HEK293 (cell line): Measurements from ENCODE around the gene MYO15B.

Experiments
- CTCF ChIA-PET: fragments of 350-600 bp; formaldehyde crosslinking; extraction: SDS; loops from one replicate; lab custom pipeline; 2021; ENCODE audit warnings: antibody characterized with exemption; lab: Yijun Ruan, JAX
- POLR2A ChIA-PET: fragments of 300-600 bp; formaldehyde crosslinking; extraction: SDS; loops from one replicate; lab custom pipeline; 2020; ENCODE audit warnings: antibody characterized with exemption, inconsistent platforms; lab: Yijun Ruan, JAX
- H3K27ac ChIP-seq: fragments of 200-500 bp; sonication (Bioruptor generic); 2 replicates; pipeline ENCODE4 v1.5.1; 2014; ENCODE audit warnings: low read depth, low read length, control low read depth, inconsistent platforms; ENCODE audit errors: extremely low read depth
- H3K36me3 ChIP-seq, 2 experiments: fragments of 200-500 bp in 1 of 2; sonication (Bioruptor generic) in 1 of 2; 1 replicate in 1 of 2; 2 replicates in 1 of 2; pipeline ENCODE4 v1.5.1; 2014 to 2017; ENCODE audit warnings: inconsistent platforms in 2 of 2, low read length in 2 of 2; ENCODE audit not compliant: control insufficient read depth in 2 of 2, insufficient read depth in 1 of 2
- H3K4me1 ChIP-seq: fragments of 200-500 bp; sonication (Bioruptor generic); 2 replicates; pipeline ENCODE4 v1.5.1; 2014; ENCODE audit warnings: mild to moderate bottlenecking, low read length, inconsistent platforms; ENCODE audit not compliant: control insufficient read depth, insufficient read depth
- H3K4me3 ChIP-seq: 2 replicates; pipeline ENCODE4 v1.5.1; 2011; ENCODE audit warnings: low read depth, mild to moderate bottlenecking, control low read depth, low read length, moderate library complexity
- H3K9me3 ChIP-seq: fragments of 200-500 bp; sonication (Bioruptor generic); 2 replicates; pipeline ENCODE4 v1.5.1; 2014; ENCODE audit warnings: low read depth, low read length, inconsistent platforms; ENCODE audit not compliant: control insufficient read depth, insufficient read depth
- REPIN1 ChIP-seq: fragments of 450-650 bp; formaldehyde crosslinking; IDR thresholded peaks from 2 replicates; pipeline ENCODE4 v1.5.1; 2017; ENCODE audit warnings: missing biosample characterization, missing genetic modification characterization, low read depth
- SCRT1 ChIP-seq: fragments of 450-650 bp; formaldehyde crosslinking; IDR thresholded peaks from 2 replicates; pipeline ENCODE4 v1.5.1; 2016; ENCODE audit warnings: missing biosample characterization, missing genetic modification characterization, borderline replicate concordance
- ZBTB26 ChIP-seq: fragments of 450-650 bp; formaldehyde crosslinking; optimal IDR thresholded peaks from 2 replicates; pipeline ENCODE3; 2016; ENCODE audit warnings: missing biosample characterization, mild to moderate bottlenecking, missing genetic modification characterization
- ZBTB44 ChIP-seq: fragments of 450-650 bp; IDR thresholded peaks from 2 replicates; pipeline ENCODE4 v1.5.1; 2018; ENCODE audit warnings: missing biosample characterization, mild to moderate bottlenecking, missing genetic modification characterization
- ZBTB6 ChIP-seq: fragments of 450-650 bp; formaldehyde crosslinking; IDR thresholded peaks from 2 replicates; pipeline ENCODE4 v1.5.1; 2017; ENCODE audit warnings: missing biosample characterization, missing genetic modification characterization
- ZBTB7A ChIP-seq: fragments of 450-650 bp; formaldehyde crosslinking; IDR thresholded peaks from 2 replicates; pipeline ENCODE4 v1.5.1; 2016; ENCODE audit warnings: low read depth, missing biosample characterization, missing genetic modification characterization
- ZNF148 ChIP-seq: fragments of 450-650 bp; formaldehyde crosslinking; IDR thresholded peaks from 2 replicates; pipeline ENCODE4 v1.5.0; 2017; ENCODE audit warnings: missing biosample characterization, missing genetic modification characterization, borderline replicate concordance
- ZNF157 ChIP-seq: fragments of 450-650 bp; formaldehyde crosslinking; IDR thresholded peaks from 2 replicates; pipeline ENCODE4 v1.5.1; 2016; ENCODE audit warnings: missing biosample characterization, missing genetic modification characterization
- ZNF239 ChIP-seq: fragments of 450-650 bp; formaldehyde crosslinking; IDR thresholded peaks from 2 replicates; pipeline ENCODE4 v1.5.1; 2016; ENCODE audit warnings: missing biosample characterization, missing genetic modification characterization
- ZNF280C ChIP-seq: fragments of 450-650 bp; formaldehyde crosslinking; IDR thresholded peaks from 2 replicates; pipeline ENCODE4 v1.5.1; 2016; ENCODE audit warnings: missing biosample characterization, missing genetic modification characterization
- ZNF302 ChIP-seq: fragments of 450-650 bp; formaldehyde crosslinking; IDR thresholded peaks from 2 replicates; pipeline ENCODE4 v1.5.1; 2016; ENCODE audit warnings: missing biosample characterization, missing genetic modification characterization, low read depth
- ZNF48 ChIP-seq: fragments of 450-650 bp; formaldehyde crosslinking; IDR thresholded peaks from 2 replicates; pipeline ENCODE4 v1.5.1; 2016; ENCODE audit warnings: missing biosample characterization, missing genetic modification characterization
- ZNF544 ChIP-seq: fragments of 450-650 bp; formaldehyde crosslinking; IDR thresholded peaks from 2 replicates; pipeline ENCODE4 v1.5.0; 2017; ENCODE audit warnings: missing biosample characterization, missing genetic modification characterization
- ZNF549 ChIP-seq: fragments of 450-650 bp; IDR thresholded peaks from 2 replicates; pipeline ENCODE4 v1.5.1; 2018; ENCODE audit warnings: missing biosample characterization, missing genetic modification characterization, mild to moderate bottlenecking, inconsistent platforms, moderate library complexity
- ZNF580 ChIP-seq: fragments of 450-650 bp; formaldehyde crosslinking; IDR thresholded peaks from 2 replicates; pipeline ENCODE4 v1.5.1; 2016; ENCODE audit warnings: missing biosample characterization, missing genetic modification characterization
- ZNF660 ChIP-seq: fragments of 450-650 bp; IDR thresholded peaks from 2 replicates; pipeline ENCODE4 v1.5.1; 2018; ENCODE audit warnings: missing biosample characterization, mild to moderate bottlenecking, missing genetic modification characterization
- ZSCAN30 ChIP-seq: fragments of 450-650 bp; IDR thresholded peaks from 2 replicates; pipeline ENCODE4 v1.5.1; 2018; ENCODE audit warnings: missing biosample characterization, mild to moderate bottlenecking, missing genetic modification characterization, moderate library complexity

Gene MYO15B

GRCh38 chr17:75628425-75628824 is 40.8 kb downstream of the MYO15B start:
- H3K36me3 ChIP-seq = peaks cover 0 to 57% of the 10 kb centered on the region in 2 experiments; a peak in 1 of 3 replicates
- ChIA-PET POLR2A (interaction anchor here (0.6 to 0.8 kb wide), 2 partner anchors 51 to 68 kb away, joined by 3 to 6 read pairs; no protein-coding TSS in a partner anchor), CTCF (interaction anchor here (0.7 to 10.6 kb wide), 6 partner anchors 9 to 120 kb away, joined by 4 to 410 read pairs (median 12); a partner anchor contains a TSS)
- peaks cover 4% of the 10 kb centered on the region for H3K4me1 ChIP-seq
- H3K4me3 ChIP-seq = no peak overlapping the region
- no peaks in the 10 kb centered on the region for H3K9me3 ChIP-seq
- TF ChIP-seq SCRT1 (tag by site-specific recombination) (no peak), ZNF48 (tag by site-specific recombination) (no peak), REPIN1 (tag by site-specific recombination) (no peak), ZBTB44 (tag by site-specific recombination) (no peak), ZNF157 (tag by site-specific recombination) (no peak), ZSCAN30 (tag by site-specific recombination) (no peak), ZNF544 (tag by site-specific recombination) (no peak), ZNF660 (tag by site-specific recombination) (no peak), ZNF148 (tag by site-specific recombination) (no peak), ZNF280C (tag by site-specific recombination) (no peak), ZNF580 (no peak), ZNF302 (no peak), ZNF549 (no peak), ZBTB26 (tag by site-specific recombination) (no peak), ZBTB6 (no peak), ZNF239 (tag by site-specific recombination) (no peak), ZBTB7A (no peak)
- no peak overlapping the region for H3K27ac ChIP-seq
